ENCODE data around the gene IDI1.

DNA sequence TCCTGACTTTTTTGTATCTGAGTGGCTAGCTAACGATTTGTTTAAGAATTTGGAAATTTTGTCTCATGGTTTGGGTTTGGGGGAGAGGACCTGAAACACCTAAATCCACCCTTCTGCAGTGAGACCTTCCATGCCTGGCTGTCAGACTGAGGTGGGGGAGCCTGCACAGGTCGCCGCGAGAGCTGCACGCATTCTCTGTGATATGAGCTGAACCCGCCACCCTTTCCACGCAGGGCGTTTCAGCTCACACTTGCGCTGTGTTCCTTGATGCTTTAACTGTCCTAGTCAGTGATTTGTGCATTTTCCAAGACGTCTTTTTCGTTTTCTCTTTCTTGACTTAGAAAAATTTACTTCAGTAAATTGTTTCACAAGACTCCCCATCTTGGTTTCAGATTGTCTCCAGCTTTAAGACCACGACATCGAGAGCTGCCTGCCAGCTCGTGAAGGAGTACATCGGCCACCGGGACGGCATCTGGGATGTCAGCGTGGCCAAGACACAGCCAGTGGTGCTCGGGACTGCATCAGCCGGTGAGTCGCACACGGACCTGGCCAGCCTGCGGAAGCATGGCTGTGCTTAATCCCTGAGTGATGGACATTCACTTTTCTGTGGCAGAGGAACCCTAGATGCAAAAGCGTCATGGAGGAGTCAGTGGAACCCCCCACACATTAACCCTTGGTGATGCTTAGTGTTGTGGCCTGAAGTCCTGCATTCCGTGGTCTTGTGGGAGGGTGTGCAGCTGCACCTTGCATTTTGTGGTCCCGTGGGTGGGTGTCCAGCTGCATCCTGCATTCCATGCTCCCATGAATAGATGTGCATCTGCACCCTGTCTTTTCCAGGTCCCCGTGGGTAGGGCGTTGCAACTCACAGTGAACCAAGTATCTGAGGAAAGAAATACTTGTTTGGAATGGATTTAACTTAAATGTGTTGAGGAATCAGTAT lies 35.4 kb upstream of the IDI1 start:
- no peak for TF ChIP-seq EZH2 (optimal IDR thresholded peaks at IDR 0.05; ENCODE audit: low read depth, low read length)
- TF ChIP-seq CTCF (IDR thresholded peaks at IDR 0.05; ENCODE audit: low read length): no peak

Measured in MM.1S (cell line).